Skeletal muscle tissue (tissue), 4 donors: Measurements from ENCODE around the gene MTM1. TPM values are rescaled to one million over a fixed set of nuclear protein-coding genes. Genes with fewer than 3 reads are reported as not detected.

Source experiments
- H3K27ac ChIP-seq: one replicate; pipeline ENCODE4 v1.7.0; 2013; ENCODE audit warnings: mild to moderate bottlenecking, low read depth, low read length, inconsistent platforms
- H3K27me3 ChIP-seq, 3 donors: one replicate each; pipeline ENCODE4 v1.7.0; 2013; ENCODE audit warnings: low read length in 3 of 3; ENCODE audit not compliant: control insufficient read depth in 3 of 3, insufficient read depth in 3 of 3
- H3K36me3 ChIP-seq, 3 donors: one replicate each; pipeline ENCODE4 v1.7.0; 2013; ENCODE audit warnings: low read length in 3 of 3; ENCODE audit not compliant: control insufficient read depth in 3 of 3, insufficient read depth in 3 of 3
- H3K4me1 ChIP-seq, 3 donors: one replicate each; pipeline ENCODE4 v1.7.0; 2013; ENCODE audit warnings: low read length in 3 of 3, mild to moderate bottlenecking in 3 of 3; ENCODE audit not compliant: control insufficient read depth in 3 of 3, insufficient read depth in 3 of 3
- H3K4me3 ChIP-seq, 3 donors: one replicate each; pipeline ENCODE4 v1.7.0; 2013; ENCODE audit warnings: low read length in 3 of 3
- H3K9ac ChIP-seq, 3 donors: one replicate each; pipeline ENCODE4 v1.7.0; 2013; ENCODE audit warnings: low read length in 3 of 3, mild to moderate bottlenecking in 3 of 3, moderate library complexity in 2 of 3, low read depth in 1 of 3
- H3K9me3 ChIP-seq, 3 donors: one replicate each; pipeline ENCODE4 v1.7.0; 2013; ENCODE audit warnings: low read length in 3 of 3; ENCODE audit not compliant: control insufficient read depth in 3 of 3
- total RNA-seq: library from RNA; depleted of rRNA; stranded (reverse); fragments of >200 nt; gene quantifications from one replicate; pipeline ENCODE4 v1.2.3, GENCODE V29; 2014
- donor health status: Osteomylitis.

MTM1 gene
- total RNA-seq, 1 donor from 2014 or later = 9.4 TPM

GRCh38 chrX:150587585-150588503 lies 19.4 kb downstream of the MTM1 start:
- Histone ChIP-seq H3K9me3 (no peaks in the 10 kb centered on the region), H3K36me3 (no peaks in the 10 kb centered on the region), H3K27me3 (no peaks in the 10 kb centered on the region), H3K9ac (no peak overlapping the region), H3K27ac (no peak overlapping the region), H3K4me1 (peaks cover 2 to 7% (median 3%) of the 10 kb centered on the region in 3 donors), H3K4me3 (no peak overlapping the region)

GRCh38 chrX:150594584-150594983 lies 26.2 kb downstream of the MTM1 start:
- Histone ChIP-seq H3K27ac (no peak overlapping the region), H3K36me3 (no peaks in the 10 kb centered on the region), H3K27me3 (no peaks in the 10 kb centered on the region), H3K9ac (no peak overlapping the region), H3K4me1 (peaks cover 0 to 2% (median 0%) of the 10 kb centered on the region in 3 donors), H3K4me3 (no peak overlapping the region), H3K9me3 (no peaks in the 10 kb centered on the region)

DNA sequence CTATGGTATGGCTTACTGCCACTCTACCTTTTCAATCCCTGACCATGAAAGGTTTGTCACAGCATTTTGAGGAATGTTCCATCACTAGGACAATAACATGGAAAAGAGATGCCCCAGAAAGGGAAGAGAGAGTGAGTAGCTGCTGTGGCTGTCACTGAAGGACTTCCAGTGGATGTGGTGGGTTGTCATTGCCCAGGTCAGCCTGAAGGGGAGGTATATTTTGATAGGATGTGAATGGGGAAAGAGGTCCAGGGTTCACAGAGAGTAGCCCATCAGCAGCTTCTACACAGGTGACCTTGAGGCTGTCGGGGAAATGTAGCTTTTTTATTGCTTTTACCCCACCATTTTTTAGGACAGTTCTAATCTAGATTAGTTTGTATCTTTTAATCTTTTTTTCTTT lies 30.8 kb downstream of the MTM1 start:
- Histone ChIP-seq H3K4me1 (no peaks in the 10 kb centered on the region), H3K9me3 (no peaks in the 10 kb centered on the region), H3K36me3 (peaks cover 0 to 7% (median 5%) of the 10 kb centered on the region in 3 donors), H3K27me3 (no peaks in the 10 kb centered on the region), H3K27ac (no peak overlapping the region), H3K9ac (no peak overlapping the region), H3K4me3 (no peak overlapping the region)

DNA sequence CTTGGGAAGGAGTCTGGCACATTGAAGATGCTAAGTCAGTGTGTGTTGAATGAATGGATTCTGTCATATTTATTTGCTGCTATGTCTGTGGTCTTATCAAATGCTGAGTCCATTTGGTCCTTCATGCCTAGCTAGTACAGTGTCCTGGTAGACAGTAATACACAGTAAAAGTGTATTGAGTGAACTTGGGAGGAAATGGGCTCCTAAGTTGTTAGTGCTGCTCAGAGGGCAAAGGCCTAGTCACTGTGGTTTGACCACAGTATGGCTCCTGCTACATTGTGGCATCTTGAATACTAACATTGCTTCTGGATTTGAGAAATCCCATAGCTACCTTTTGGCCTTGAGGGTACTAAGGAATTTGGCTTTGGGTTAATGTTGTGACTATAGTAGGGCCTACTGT lies 33.9 kb downstream of the MTM1 start:
- no peak overlapping the region for H3K9ac ChIP-seq
- peaks cover 0 to 7% (median 5%) of the 10 kb centered on the region in 3 donors for H3K36me3 ChIP-seq
- H3K27ac ChIP-seq = no peak overlapping the region
- H3K4me1 ChIP-seq = no peaks in the 10 kb centered on the region
- H3K4me3 ChIP-seq = no peak overlapping the region
- no peaks in the 10 kb centered on the region for H3K27me3 ChIP-seq
- no peaks in the 10 kb centered on the region for H3K9me3 ChIP-seq

DNA sequence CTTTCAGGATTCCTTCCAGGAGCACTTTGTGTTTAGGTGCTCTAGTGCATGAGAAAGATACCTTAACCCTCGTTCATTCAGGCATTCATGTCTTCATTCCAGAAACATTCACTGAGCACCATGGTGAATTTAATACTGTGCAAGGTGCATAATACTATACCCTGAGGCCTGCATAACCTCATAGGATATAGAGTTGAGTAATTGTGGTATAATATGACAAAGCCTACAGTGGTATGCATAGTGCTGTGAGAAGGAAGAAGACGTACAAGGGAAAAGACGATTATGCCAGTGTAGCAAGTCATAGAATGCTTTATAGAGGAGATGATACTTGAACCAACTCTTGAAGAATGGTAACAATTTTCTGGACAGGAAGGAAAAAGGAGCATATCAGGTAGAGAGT lies 34.3 kb downstream of the MTM1 start:
- no peak overlapping the region for H3K4me3 ChIP-seq
- H3K27me3 ChIP-seq = no peaks in the 10 kb centered on the region
- H3K36me3 ChIP-seq = peaks cover 0 to 7% (median 5%) of the 10 kb centered on the region in 3 donors
- H3K4me1 ChIP-seq = no peaks in the 10 kb centered on the region
- no peak overlapping the region for H3K9ac ChIP-seq
- no peak overlapping the region for H3K27ac ChIP-seq
- H3K9me3 ChIP-seq = no peaks in the 10 kb centered on the region

GRCh38 chrX:150605603-150606002 lies 37.2 kb downstream of the MTM1 start:
- H3K27ac ChIP-seq = no peak overlapping the region
- H3K9me3 ChIP-seq = no peaks in the 10 kb centered on the region
- no peak overlapping the region for H3K4me3 ChIP-seq
- peaks cover 0 to 5% (median 5%) of the 10 kb centered on the region in 3 donors for H3K36me3 ChIP-seq
- H3K4me1 ChIP-seq = no peaks in the 10 kb centered on the region
- H3K9ac ChIP-seq = no peak overlapping the region
- no peaks in the 10 kb centered on the region for H3K27me3 ChIP-seq

DNA sequence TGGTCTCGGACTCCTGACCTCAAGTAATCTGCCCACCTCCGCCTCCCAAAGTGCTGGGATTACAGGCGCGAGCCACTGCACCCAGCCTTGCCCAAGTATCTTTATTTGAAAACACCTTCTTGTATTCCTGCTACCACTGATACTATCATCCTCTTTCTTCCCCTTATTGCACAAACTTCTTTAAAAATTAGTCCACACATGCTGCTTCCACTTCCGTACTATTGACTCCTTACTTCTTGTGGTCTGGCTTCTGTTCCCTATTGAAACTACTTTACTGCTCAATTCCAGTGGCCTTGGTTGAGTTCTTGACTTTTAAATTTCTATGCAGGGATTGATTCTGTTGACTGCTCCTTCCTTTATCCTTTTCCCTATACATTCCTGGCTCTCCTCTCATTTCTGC lies 38.8 kb downstream of the MTM1 start:
- no peak overlapping the region for H3K4me3 ChIP-seq
- H3K9me3 ChIP-seq = no peaks in the 10 kb centered on the region
- no peaks in the 10 kb centered on the region for H3K36me3 ChIP-seq
- H3K27me3 ChIP-seq = no peaks in the 10 kb centered on the region
- H3K4me1 ChIP-seq = no peaks in the 10 kb centered on the region
- H3K27ac ChIP-seq = no peak overlapping the region
- no peak overlapping the region for H3K9ac ChIP-seq

DNA sequence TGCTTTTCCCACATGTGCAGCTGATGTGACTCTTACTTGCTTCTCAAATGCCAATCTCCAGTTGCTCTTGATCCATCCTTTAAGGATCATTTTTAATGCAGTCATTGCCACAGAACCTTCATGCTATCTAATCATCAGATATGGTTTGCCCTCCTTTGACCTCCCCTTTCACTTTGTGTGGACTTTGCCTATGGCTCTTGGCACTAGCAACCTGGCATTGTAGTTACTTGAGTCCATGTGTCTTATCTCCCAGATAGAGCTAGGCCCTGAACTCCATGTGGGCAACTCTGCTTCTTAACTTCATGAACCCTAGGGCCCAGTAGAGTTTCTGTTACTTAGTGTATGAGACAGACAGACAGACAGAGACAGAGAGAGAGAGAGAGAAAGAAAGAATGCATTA lies 41.6 kb downstream of the MTM1 start:
- Histone ChIP-seq H3K27ac (no peak overlapping the region), H3K9ac (no peak overlapping the region), H3K9me3 (no peaks in the 10 kb centered on the region), H3K4me3 (no peak overlapping the region), H3K36me3 (peaks cover 0 to 2% (median 2%) of the 10 kb centered on the region in 3 donors), H3K27me3 (no peaks in the 10 kb centered on the region), H3K4me1 (no peaks in the 10 kb centered on the region)

DNA sequence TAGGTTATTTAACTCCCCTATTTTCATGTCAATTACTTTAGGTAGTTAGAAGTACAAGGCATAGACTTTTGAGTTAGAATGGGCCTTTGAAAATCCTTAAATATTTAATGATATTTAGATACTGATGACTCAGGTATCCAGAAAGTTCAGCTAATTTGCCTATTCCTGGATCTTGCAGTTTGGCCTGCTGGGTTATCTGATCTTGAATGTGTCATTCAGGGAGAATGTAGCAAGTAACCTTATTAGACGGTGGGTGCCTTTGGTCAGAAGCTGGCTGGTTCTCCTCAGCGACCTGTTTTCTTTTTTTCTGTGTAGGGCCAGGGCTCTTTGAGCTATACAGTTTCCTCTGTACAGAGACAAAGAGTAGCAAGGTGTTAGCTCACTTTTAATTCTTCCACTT lies 42.0 kb downstream of the MTM1 start:
- H3K4me1 ChIP-seq = no peaks in the 10 kb centered on the region
- H3K4me3 ChIP-seq = no peak overlapping the region
- H3K9me3 ChIP-seq = no peaks in the 10 kb centered on the region
- H3K9ac ChIP-seq = no peak overlapping the region
- no peaks in the 10 kb centered on the region for H3K27me3 ChIP-seq
- H3K27ac ChIP-seq = no peak overlapping the region
- H3K36me3 ChIP-seq = peaks cover 0 to 3% (median 2%) of the 10 kb centered on the region in 3 donors

- H3K4me1 ChIP-seq = no peaks in the 10 kb centered on the region
- H3K27ac ChIP-seq = no peak overlapping the region
- H3K9ac ChIP-seq = no peak overlapping the region
- peaks cover 0 to 9% (median 3%) of the 10 kb centered on the region in 3 donors for H3K36me3 ChIP-seq
- H3K9me3 ChIP-seq = no peaks in the 10 kb centered on the region
- no peak overlapping the region for H3K4me3 ChIP-seq
- H3K27me3 ChIP-seq = no peaks in the 10 kb centered on the region
These were observed 46.9 kb downstream of the MTM1 start for GRCh38 chrX:150615356-150615755.
